PC-9 (cell line): ENCODE measurements around the gene UST.

Experiments used
- EZH2 ChIP-seq: fragments of 200-600 bp; sonication (generic); IDR thresholded peaks from 2 replicates; pipeline ENCODE4 v1.8.0; 2017; ENCODE audit warnings: antibody characterized with exemption, low read depth
- TF ChIP-seq, protein P1 (sequence below): fragments of 200-600 bp; sonication (generic); conservative IDR thresholded peaks from 2 replicates; pipeline ENCODE4 v1.6.1; 2017; ENCODE audit warnings: mixed run types, antibody characterized with exemption, mild to moderate bottlenecking, moderate library complexity

DNA sequence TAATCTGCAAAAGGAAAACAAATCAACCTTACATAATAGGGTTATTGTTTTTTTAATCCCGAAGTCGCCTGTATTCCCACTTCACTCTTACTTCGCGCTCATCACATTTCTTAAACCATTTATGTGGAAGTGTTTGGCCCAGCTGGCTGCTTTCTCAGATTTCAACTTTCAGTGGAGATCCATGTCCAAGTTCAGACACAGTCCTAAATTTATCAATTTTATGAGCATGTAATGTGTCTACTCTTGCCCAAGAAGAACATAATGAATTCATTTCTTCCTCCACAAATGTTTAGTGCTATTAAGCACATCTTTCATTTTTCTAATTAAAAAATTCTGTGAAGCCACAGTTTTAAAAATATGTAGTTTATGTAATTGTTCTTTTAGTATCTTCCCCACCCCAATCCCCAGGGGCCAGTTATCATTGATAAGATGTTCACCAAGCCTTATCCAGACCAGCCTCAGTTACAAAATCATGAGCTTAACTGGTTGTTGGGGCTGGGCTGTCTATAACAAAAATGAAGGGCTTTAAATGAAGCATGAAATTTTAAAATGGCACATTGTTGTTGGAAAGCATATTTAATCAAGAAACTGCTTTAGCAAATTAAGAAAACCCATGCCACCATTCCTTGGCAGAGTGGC, 151.7 kb downstream of the UST start:
- TF ChIP-seq, protein P1, sequence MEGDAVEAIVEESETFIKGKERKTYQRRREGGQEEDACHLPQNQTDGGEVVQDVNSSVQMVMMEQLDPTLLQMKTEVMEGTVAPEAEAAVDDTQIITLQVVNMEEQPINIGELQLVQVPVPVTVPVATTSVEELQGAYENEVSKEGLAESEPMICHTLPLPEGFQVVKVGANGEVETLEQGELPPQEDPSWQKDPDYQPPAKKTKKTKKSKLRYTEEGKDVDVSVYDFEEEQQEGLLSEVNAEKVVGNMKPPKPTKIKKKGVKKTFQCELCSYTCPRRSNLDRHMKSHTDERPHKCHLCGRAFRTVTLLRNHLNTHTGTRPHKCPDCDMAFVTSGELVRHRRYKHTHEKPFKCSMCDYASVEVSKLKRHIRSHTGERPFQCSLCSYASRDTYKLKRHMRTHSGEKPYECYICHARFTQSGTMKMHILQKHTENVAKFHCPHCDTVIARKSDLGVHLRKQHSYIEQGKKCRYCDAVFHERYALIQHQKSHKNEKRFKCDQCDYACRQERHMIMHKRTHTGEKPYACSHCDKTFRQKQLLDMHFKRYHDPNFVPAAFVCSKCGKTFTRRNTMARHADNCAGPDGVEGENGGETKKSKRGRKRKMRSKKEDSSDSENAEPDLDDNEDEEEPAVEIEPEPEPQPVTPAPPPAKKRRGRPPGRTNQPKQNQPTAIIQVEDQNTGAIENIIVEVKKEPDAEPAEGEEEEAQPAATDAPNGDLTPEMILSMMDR = no peak
- no peak for TF ChIP-seq EZH2
